HG03521 (cell line): Measurements from ENCODE around the gene DDIT3.

Experiments
- ATAC-seq: cut with Tn5 transposase; IDR thresholded peaks from one replicate; pipeline ENCODE4 v1.9.1; 2021; ENCODE audit warnings: mild to moderate bottlenecking, moderate library complexity; ENCODE audit not compliant: unreplicated experiment

The DDIT3 gene

GRCh38 chr12:57470970-57471656, 49.2 kb downstream of the DDIT3 start:
- no peak for ATAC-seq

DNA sequence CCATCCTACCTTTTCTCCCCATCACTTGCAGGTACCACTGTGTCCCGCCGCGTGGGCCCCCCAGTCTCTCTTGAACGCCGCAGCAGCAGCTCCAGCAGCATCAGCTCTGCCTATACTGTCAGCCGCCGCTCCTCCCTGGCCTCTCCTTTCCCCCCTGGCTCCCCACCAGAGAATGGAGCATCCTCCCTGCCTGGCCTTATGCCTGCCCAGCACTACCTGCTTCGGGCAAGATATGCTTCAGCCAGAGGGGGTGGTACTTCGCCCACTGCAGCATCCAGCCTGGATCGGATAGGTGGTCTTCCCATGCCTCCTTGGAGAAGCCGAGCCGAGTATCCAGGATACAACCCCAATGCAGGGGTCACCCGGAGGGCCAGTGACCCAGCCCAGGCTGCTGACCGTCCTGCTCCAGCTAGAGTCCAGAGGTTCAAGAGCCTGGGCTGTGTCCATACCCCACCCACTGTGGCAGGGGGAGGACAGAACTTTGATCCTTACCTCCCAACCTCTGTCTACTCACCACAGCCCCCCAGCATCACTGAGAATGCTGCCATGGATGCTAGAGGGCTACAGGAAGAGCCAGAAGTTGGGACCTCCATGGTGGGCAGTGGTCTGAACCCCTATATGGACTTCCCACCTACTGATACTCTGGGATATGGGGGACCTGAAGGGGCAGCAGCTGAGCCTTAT, 49.9 kb downstream of the DDIT3 start:
- ATAC-seq, result no peak

- ATAC-seq, result no peak
Observed at GRCh38 chr12:57469296-57470164, 50.8 kb downstream of the DDIT3 start.

DNA sequence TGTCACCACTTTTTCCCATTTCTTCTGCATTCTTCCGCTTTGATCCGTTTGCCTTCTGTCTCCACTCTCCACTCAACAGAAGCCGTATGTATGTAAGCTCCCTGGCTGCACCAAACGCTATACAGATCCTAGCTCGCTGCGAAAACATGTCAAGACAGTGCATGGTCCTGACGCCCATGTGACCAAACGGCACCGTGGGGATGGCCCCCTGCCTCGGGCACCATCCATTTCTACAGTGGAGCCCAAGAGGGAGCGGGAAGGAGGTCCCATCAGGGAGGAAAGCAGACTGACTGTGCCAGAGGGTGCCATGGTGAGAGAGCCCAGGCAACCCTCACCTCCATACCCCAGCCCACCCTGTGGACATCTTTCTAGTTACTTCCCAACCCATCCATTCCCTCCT, 52.4 kb downstream of the DDIT3 start:
- ATAC-seq, result no peak

DNA sequence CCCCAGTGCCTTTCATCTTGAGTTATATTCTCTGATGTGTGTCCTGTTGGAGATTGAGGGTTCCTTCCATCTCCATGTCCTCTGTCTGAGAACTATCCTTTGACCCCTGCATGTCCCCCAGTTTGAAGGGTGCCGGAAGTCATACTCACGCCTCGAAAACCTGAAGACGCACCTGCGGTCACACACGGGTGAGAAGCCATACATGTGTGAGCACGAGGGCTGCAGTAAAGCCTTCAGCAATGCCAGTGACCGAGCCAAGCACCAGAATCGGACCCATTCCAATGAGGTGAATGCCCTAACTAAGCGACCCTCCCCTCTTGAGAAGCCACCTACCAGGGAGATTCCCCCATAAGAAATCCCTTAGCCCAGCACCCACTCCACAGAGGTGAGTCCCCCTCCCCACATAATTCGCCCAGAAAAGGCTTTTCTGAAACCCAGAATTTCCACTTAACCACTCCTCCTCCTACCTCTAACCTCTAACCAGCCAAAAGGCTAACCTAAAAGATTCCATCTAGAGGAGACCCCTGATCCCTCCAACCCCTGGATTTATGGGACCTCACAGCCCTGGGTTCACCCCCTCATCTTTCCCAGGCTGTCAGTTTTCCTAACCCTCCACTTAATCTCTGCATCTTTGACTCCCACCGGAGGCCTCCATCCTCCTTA, 53.0 kb downstream of the DDIT3 start:
- ATAC-seq, result no peak
